H9 (cell line): Measurements from ENCODE around the gene DNTT. TPM values are rescaled to one million over a fixed set of nuclear protein-coding genes. Genes with fewer than 3 reads are reported as not detected.

Experiments used
- DNase-seq: peaks from one replicate; pipeline ENCODE4 v3.0.0-alpha.2; 2017
- H2AFZ ChIP-seq: one replicate; pipeline ENCODE4 v1.6.1; 2013; ENCODE audit warnings: mild to moderate bottlenecking, low read length, control low read depth, moderate library complexity
- H2AK5ac ChIP-seq: 2 replicates; pipeline ENCODE4 v1.6.1; 2013; ENCODE audit warnings: low read length, control low read depth, mixed read lengths; ENCODE audit not compliant: insufficient read length
- H2BK120ac ChIP-seq: one replicate; pipeline ENCODE4 v1.6.1; 2013; ENCODE audit warnings: low read depth, mild to moderate bottlenecking, low read length, control low read depth, inconsistent platforms; ENCODE audit not compliant: poor library complexity, severe bottlenecking
- H2BK12ac ChIP-seq: 2 replicates; pipeline ENCODE4 v1.6.1; 2013; ENCODE audit warnings: low read length, control low read depth, mixed read lengths, low read depth; ENCODE audit not compliant: insufficient read length
- H2BK15ac ChIP-seq: 2 replicates; pipeline ENCODE4 v1.6.1; 2013; ENCODE audit warnings: low read depth, low read length, control low read depth
- H2BK20ac ChIP-seq: one replicate; pipeline ENCODE4 v1.6.1; 2013; ENCODE audit warnings: low read depth, mild to moderate bottlenecking, low read length, control low read depth, inconsistent platforms; ENCODE audit not compliant: poor library complexity, severe bottlenecking
- H2BK5ac ChIP-seq: 2 replicates; pipeline ENCODE4 v1.6.1; 2013; ENCODE audit warnings: low read length, control low read depth, mixed read lengths; ENCODE audit not compliant: insufficient read length
- H3K14ac ChIP-seq: 2 replicates; pipeline ENCODE4 v1.6.1; 2013; ENCODE audit warnings: low read length, control low read depth; ENCODE audit not compliant: insufficient read depth
- H3K18ac ChIP-seq: 2 replicates; pipeline ENCODE4 v1.6.1; 2013; ENCODE audit warnings: low read depth, mild to moderate bottlenecking, mixed read lengths, low read length, control low read depth; ENCODE audit not compliant: insufficient read length
- H3K23ac ChIP-seq: 2 replicates; pipeline ENCODE4 v1.6.1; 2013; ENCODE audit warnings: low read length, control low read depth, mixed read lengths, low read depth; ENCODE audit not compliant: insufficient read length
- H3K23me2 ChIP-seq: 2 replicates; pipeline ENCODE4 v1.6.1; 2013; ENCODE audit warnings: low read depth, mild to moderate bottlenecking, mixed read lengths, low read length, control low read depth; ENCODE audit not compliant: insufficient read length, poor library complexity, severe bottlenecking
- H3K27ac ChIP-seq: 2 replicates; pipeline ENCODE4 v1.5.1; 2013; ENCODE audit warnings: low read length, control low read depth, mixed read lengths, low read depth; ENCODE audit not compliant: insufficient read length
- H3K27me3 ChIP-seq: 2 replicates; pipeline ENCODE4 v1.6.1; 2013; ENCODE audit warnings: low read length, control low read depth, inconsistent platforms; ENCODE audit not compliant: insufficient read depth
- H3K4ac ChIP-seq: 2 replicates; pipeline ENCODE4 v1.6.1; 2013; ENCODE audit warnings: low read depth, mild to moderate bottlenecking, control low read depth, inconsistent platforms, low read length, moderate library complexity
- H3K4me1 ChIP-seq: 2 replicates; pipeline ENCODE4 v1.6.1; 2013; ENCODE audit warnings: low read length, control low read depth, inconsistent platforms; ENCODE audit not compliant: insufficient read depth
- H3K4me2 ChIP-seq: 2 replicates; pipeline ENCODE4 v1.6.1; 2013; ENCODE audit warnings: low read length, control low read depth, mixed read lengths; ENCODE audit not compliant: insufficient read length, insufficient read depth
- H3K56ac ChIP-seq: 2 replicates; pipeline ENCODE4 v1.6.1; 2013; ENCODE audit warnings: low read depth, mild to moderate bottlenecking, mixed read lengths, low read length, control low read depth; ENCODE audit not compliant: insufficient read length
- H3K79me1 ChIP-seq: 2 replicates; pipeline ENCODE4 v1.6.1; 2013; ENCODE audit warnings: low read depth, mild to moderate bottlenecking, moderate library complexity, low read length, control low read depth, inconsistent platforms; ENCODE audit not compliant: insufficient read depth, poor library complexity, severe bottlenecking
- H3K79me2 ChIP-seq: 2 replicates; pipeline ENCODE4 v1.6.1; 2013; ENCODE audit warnings: low read length, control low read depth, inconsistent platforms; ENCODE audit not compliant: insufficient read depth
- H3K9ac ChIP-seq: 2 replicates; pipeline ENCODE4 v1.6.1; 2013; ENCODE audit warnings: low read length, control low read depth, mixed read lengths; ENCODE audit not compliant: insufficient read length; ENCODE audit errors: extremely low read depth
- H3K9me3 ChIP-seq: one replicate; pipeline ENCODE4 v1.6.1; 2013; ENCODE audit warnings: low read depth, low read length, inconsistent platforms; ENCODE audit not compliant: control insufficient read depth
- H3T11ph ChIP-seq: one replicate; pipeline ENCODE4 v1.6.1; 2013; ENCODE audit warnings: mild to moderate bottlenecking, low read length, control low read depth, inconsistent platforms
- H4K20me1 ChIP-seq: one replicate; pipeline ENCODE4 v1.6.1; 2013; ENCODE audit not compliant: control insufficient read depth, insufficient read length, insufficient read depth
- H4K5ac ChIP-seq: 2 replicates; pipeline ENCODE4 v1.6.1; 2013; ENCODE audit warnings: low read depth, mild to moderate bottlenecking, mixed read lengths, low read length, control low read depth; ENCODE audit not compliant: insufficient read length
- H4K8ac ChIP-seq: replicated peaks from 2 replicates; pipeline ENCODE4 v1.6.1; 2013; ENCODE audit warnings: low read length, control low read depth, mixed read lengths, low read depth; ENCODE audit not compliant: insufficient read length
- H4K91ac ChIP-seq: 2 replicates; pipeline ENCODE4 v1.6.1; 2013; ENCODE audit warnings: low read depth, mild to moderate bottlenecking, moderate library complexity, mixed read lengths, low read length, control low read depth; ENCODE audit not compliant: insufficient read length
- H3K27ac Mint-ChIP-seq, 3 experiments: 2 replicates in 2 of 3; 3 replicates in 1 of 3; pipeline ENCODE4 v1.8.0; 2020 to 2021; ENCODE audit warnings: mixed read lengths in 3 of 3, mild to moderate bottlenecking in 1 of 3, moderate library complexity in 1 of 3
- H3K27me3 Mint-ChIP-seq: 2 replicates; pipeline ENCODE4 v1.8.0; 2021; ENCODE audit warnings: low read depth, mild to moderate bottlenecking, moderate library complexity, mixed read lengths
- H3K36me3 Mint-ChIP-seq, 3 experiments: 2 replicates in 2 of 3; 3 replicates in 1 of 3; pipeline ENCODE4 v1.8.0; 2020 to 2021; ENCODE audit warnings: low read depth in 3 of 3, mixed read lengths in 3 of 3; ENCODE audit not compliant: insufficient read depth in 1 of 3
- H3K4me1 Mint-ChIP-seq, 2 experiments: 2 replicates each; pipeline ENCODE4 v1.8.0; 2020; ENCODE audit warnings: mixed read lengths in 2 of 2
- H3K4me3 Mint-ChIP-seq, 2 experiments: 2 replicates in 1 of 2; 3 replicates in 1 of 2; pipeline ENCODE4 v1.8.0; 2020 to 2021; ENCODE audit warnings: mild to moderate bottlenecking in 2 of 2, mixed read lengths in 2 of 2, moderate library complexity in 1 of 2
- H3K9me3 Mint-ChIP-seq, 2 experiments: 2 replicates in 1 of 2; 3 replicates in 1 of 2; pipeline ENCODE4 v1.8.0; 2020; ENCODE audit warnings: mild to moderate bottlenecking in 2 of 2, mixed read lengths in 2 of 2, moderate library complexity in 1 of 2
- WGBS: extraction: QIAGEN DNeasy Blood & Tissue Kit; methylation state at CpG from one replicate; pipeline ENCODE4 v1.1.7; 2013; ENCODE audit warnings: missing lambda C conversion rate, low lambda C conversion rate, mixed read lengths; ENCODE audit not compliant: insufficient read length; ENCODE audit errors: extremely low coverage; 5-methylcytosine and 5-hydroxymethylcytosine counted together
- total RNA-seq: library from RNA; stranded (reverse); gene quantifications from 2 replicates; pipeline ENCODE4 v1.2.1, GENCODE V29; 2021
- TF ChIP-seq, protein P1 (sequence below): fragments of 200-600 bp; sonication (generic); conservative IDR thresholded peaks from 3 replicates; pipeline ENCODE4 v1.8.0; 2021; ENCODE audit warnings: antibody characterized with exemption, mild to moderate bottlenecking

The DNTT gene
- total RNA-seq, 1 experiment from 2014 or later, result not detected

DNA sequence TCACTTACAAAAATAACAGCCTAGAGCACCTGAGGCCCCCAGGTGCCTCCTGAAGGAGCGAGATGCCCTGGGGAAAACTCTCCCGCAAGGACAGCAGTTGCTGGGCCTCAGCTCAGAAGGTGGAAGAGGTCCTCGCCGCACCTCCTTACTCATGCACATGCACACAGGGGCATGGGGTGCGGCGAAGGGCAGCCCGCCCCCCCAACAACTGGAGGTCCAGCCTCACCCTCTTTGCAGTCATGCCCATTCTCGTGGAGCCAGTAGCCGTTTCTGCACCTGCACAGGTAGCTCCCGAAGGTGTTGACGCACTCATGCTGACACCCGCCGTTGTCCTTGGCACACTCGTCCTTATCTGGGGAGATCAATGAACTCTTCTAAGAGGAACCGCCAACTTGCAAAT, 74.5 kb downstream of the DNTT start:
- Histone ChIP-seq H3K14ac (no peak overlapping the region), H4K5ac (no peak overlapping the region), H4K20me1 (no peaks in the 10 kb centered on the region), H3K27ac (no peak overlapping the region), H3K4me1 (no peaks in the 10 kb centered on the region; the same call in 1 of the 2 replicates), H3K23ac (no peak overlapping the region), H4K91ac (no peak overlapping the region), H3K79me1 (no peaks in the 10 kb centered on the region), H2AK5ac (no peak overlapping the region), H2BK20ac (no peak overlapping the region), H3K9ac (no peak overlapping the region), H2AFZ (no peak overlapping the region), H3K18ac (no peak overlapping the region), H3K4ac (no peak overlapping the region), H3K4me2 (no peak overlapping the region), H3T11ph (no peak overlapping the region), H3K56ac (no peak overlapping the region), H2BK15ac (no peak overlapping the region), H4K8ac (no peak overlapping the region), H2BK12ac (no peak overlapping the region), H3K23me2 (peaks cover 7% of the 10 kb centered on the region), H3K27me3 (no peaks in the 10 kb centered on the region), H3K79me2 (no peaks in the 10 kb centered on the region), H3K9me3 (no peaks in the 10 kb centered on the region), H2BK120ac (no peak overlapping the region), H2BK5ac (no peak overlapping the region)
- peaks cover 17 to 20% of the 10 kb centered on the region in 2 experiments for H3K4me1 Mint-ChIP-seq
- H3K4me3 Mint-ChIP-seq, result no peak overlapping the region
- no peak for DNase-seq
- no CpG with 5 or more reads among the region's 15 CpGs for WGBS
- H3K36me3 Mint-ChIP-seq, result no peaks in the 10 kb centered on the region; a peak in 2 of 7 replicates
- H3K27me3 Mint-ChIP-seq, result peaks cover 12% of the 10 kb centered on the region
- H3K27ac Mint-ChIP-seq, result no peak overlapping the region; a peak in 1 of 7 replicates
- no peaks in the 10 kb centered on the region; a peak in 3 of 5 replicates for H3K9me3 Mint-ChIP-seq
- TF ChIP-seq, protein P1, sequence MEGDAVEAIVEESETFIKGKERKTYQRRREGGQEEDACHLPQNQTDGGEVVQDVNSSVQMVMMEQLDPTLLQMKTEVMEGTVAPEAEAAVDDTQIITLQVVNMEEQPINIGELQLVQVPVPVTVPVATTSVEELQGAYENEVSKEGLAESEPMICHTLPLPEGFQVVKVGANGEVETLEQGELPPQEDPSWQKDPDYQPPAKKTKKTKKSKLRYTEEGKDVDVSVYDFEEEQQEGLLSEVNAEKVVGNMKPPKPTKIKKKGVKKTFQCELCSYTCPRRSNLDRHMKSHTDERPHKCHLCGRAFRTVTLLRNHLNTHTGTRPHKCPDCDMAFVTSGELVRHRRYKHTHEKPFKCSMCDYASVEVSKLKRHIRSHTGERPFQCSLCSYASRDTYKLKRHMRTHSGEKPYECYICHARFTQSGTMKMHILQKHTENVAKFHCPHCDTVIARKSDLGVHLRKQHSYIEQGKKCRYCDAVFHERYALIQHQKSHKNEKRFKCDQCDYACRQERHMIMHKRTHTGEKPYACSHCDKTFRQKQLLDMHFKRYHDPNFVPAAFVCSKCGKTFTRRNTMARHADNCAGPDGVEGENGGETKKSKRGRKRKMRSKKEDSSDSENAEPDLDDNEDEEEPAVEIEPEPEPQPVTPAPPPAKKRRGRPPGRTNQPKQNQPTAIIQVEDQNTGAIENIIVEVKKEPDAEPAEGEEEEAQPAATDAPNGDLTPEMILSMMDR, result no peak
